K562 (cell line): ENCODE data around the gene CPS1. TPM values are rescaled to one million over a fixed set of nuclear protein-coding genes. Genes with fewer than 3 reads are reported as not detected.

Experiments used
- CTCF ChIP-seq, 3 experiments: IDR thresholded peaks in 2 of 3; conservative IDR thresholded peaks in 1 of 3; 2 replicates each; pipeline ENCODE4 v1.5.1; 2011 to 2012; ENCODE audit warnings: low read length in 3 of 3, mild to moderate bottlenecking in 3 of 3, control low read depth in 2 of 3, improper control_type of control experiment in 1 of 3, inconsistent platforms in 1 of 3, low read depth in 1 of 3, mixed read lengths in 1 of 3, moderate library complexity in 1 of 3; ENCODE audit not compliant: insufficient read depth in 2 of 3
- KDM1A ChIP-seq, 2 experiments: fragments of 450-650 bp; IDR thresholded peaks; 2 replicates each; pipeline ENCODE4 v1.6.1; 2016; ENCODE audit warnings: mild to moderate bottlenecking in 2 of 2
- MBD1 ChIP-seq: fragments of 250-450 bp; sonication (Bioruptor Pico); IDR thresholded peaks from 2 replicates; pipeline ENCODE4 v1.8.0; 2022; ENCODE audit warnings: inconsistent platforms
- MTA3 ChIP-seq: fragments of 450-650 bp; formaldehyde crosslinking; IDR thresholded peaks from 2 replicates; pipeline ENCODE4 v1.6.1; 2017; ENCODE audit warnings: mild to moderate bottlenecking, borderline replicate concordance
- TOE1 ChIP-seq, 2 experiments: fragments of 450-650 bp in 1 of 2; sonication (generic) in 1 of 2; formaldehyde crosslinking in 1 of 2; IDR thresholded peaks; 2 replicates each; pipeline versions ENCODE4 v1.7.1 to v1.8.0; 2016 to 2022; ENCODE audit warnings: borderline replicate concordance in 2 of 2, mild to moderate bottlenecking in 2 of 2, antibody characterized with exemption in 1 of 2, inconsistent platforms in 1 of 2, low read depth in 1 of 2, missing genetic modification reagents in 1 of 2, moderate library complexity in 1 of 2
- ZNF518B ChIP-seq: fragments of 250-450 bp; sonication (Bioruptor Pico); IDR thresholded peaks from 2 replicates; pipeline ENCODE4 v1.5.0; 2021; ENCODE audit warnings: mild to moderate bottlenecking, moderate library complexity
- ZNF589 ChIP-seq: fragments of 200-800 bp; sonication (Bioruptor generic); IDR thresholded peaks from 2 replicates; pipeline ENCODE4 v1.6.1; 2016; ENCODE audit warnings: low read depth, missing genetic modification characterization, missing compliant biosample characterization
- polyA plus RNA-seq, 8 experiments: library from polyadenylated mRNA; depleted of rRNA in 4 of 8; stranded (reverse) in 5 of 8; unstranded in 3 of 8; fragments of >200 nt; fragmentation: Nextera tagmentation in 2 of 8; fragmentation: Illumina TruSeq in 1 of 8; extraction: Ambion mirVana in 2 of 8; extraction: Trizol in 1 of 8; gene quantifications; 2 replicates each; pipeline versions ENCODE4 v1.2.1 to v1.2.3, GENCODE V29; 2011 to 2014; ENCODE audit warnings: inconsistent platforms in 1 of 8, missing spikeins in 1 of 8
- total RNA-seq, 7 experiments: library from RNA; depleted of rRNA in 6 of 7; stranded (reverse); fragments of >200 nt in 6 of 7; fragmentation: Illumina TruSeq in 2 of 7; extraction: Trizol in 2 of 7; gene quantifications; 2 replicates each; pipeline versions ENCODE4 v1.2.1 to v1.2.3, GENCODE V29; 2011 to 2021; ENCODE audit warnings: low replicate concordance in 1 of 7

Gene CPS1
- total and polyA plus RNA-seq, 9 of the 15 experiments (the other 6 are each of a cell fraction or from before 2014, with no cell fraction given) = 2.4 to 13.5 (median 6.0) TPM

GRCh38 chr2:210617732-210618330, 61.4 kb downstream of the CPS1 start (continued):
- TF ChIP-seq CTCF (IDR thresholded peaks at IDR 0.05 in 2 of 3, conservative IDR thresholded peaks at IDR 0.05 in 1 of 3; ENCODE audit: insufficient read depth in 2 of 3, low read depth in 1 of 3, low read length in 3 of 3) (peak in 2 of 3 experiments; percentile 28 to 39; a peak in 2 of 6 replicates), ZNF518B (no peak), ZNF589 (CRISPR knock-in tag) (no peak), TOE1 (IDR thresholded peaks at IDR 0.05; ENCODE audit: borderline replicate concordance) (no peak), TOE1 (CRISPR knock-in tag; IDR thresholded peaks at IDR 0.05; ENCODE audit: borderline replicate concordance, low read depth) (no peak), MBD1 (CRISPR knock-in tag) (no peak), KDM1A (IDR thresholded peaks at IDR 0.05) (no peak), MTA3 (no peak)
